Superior temporal gyrus (tissue), 1 donor: ENCODE results near the gene CYP17A1.
A peak's percentile ranks its signal among the peaks of the same experiment; 100 is the strongest.
"Not testable (repeated sequence)": the region's sequence is repeated elsewhere in the genome, so short reads cannot be mapped to it uniquely, and the experiment has no call there.

ENCODE experiments used
- DNase-seq: peaks from one replicate; pipeline ENCODE4 v3.0.0-alpha.2; 2016; ENCODE audit errors: extremely low spot score

CYP17A1 gene

GRCh38 chr10:102838276-102838927, 1.2 kb upstream of the CYP17A1 start:
- not testable (repeated sequence) for DNase-seq

GRCh38 chr10:102835007-102835482, 2.2 kb downstream of the CYP17A1 start:
- DNase-seq: peak; percentile 90

- DNase-seq: no peak
These were observed 3.1 kb downstream of the CYP17A1 start for GRCh38 chr10:102834143-102834542.

DNA sequence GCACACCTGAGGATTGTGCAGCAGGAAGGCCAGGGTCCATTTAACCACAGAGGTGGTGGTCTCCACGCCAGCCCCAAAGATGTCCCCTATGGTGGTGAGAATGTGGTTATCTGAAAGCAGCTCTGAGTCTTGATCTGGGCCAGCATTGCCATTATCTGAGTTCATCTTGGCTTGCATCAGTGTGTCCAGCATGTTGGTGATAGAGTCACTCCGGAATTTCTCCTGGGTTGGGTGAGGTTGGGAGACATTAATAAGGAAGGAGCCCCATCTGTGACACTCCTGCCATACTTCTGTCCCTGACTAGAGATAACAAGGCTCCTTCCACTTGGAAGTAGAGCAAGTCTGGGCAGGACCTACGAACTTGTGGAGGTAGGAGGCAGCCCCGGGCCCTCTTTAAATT, 4.2 kb downstream of the CYP17A1 start:
- no peak for DNase-seq

DNA sequence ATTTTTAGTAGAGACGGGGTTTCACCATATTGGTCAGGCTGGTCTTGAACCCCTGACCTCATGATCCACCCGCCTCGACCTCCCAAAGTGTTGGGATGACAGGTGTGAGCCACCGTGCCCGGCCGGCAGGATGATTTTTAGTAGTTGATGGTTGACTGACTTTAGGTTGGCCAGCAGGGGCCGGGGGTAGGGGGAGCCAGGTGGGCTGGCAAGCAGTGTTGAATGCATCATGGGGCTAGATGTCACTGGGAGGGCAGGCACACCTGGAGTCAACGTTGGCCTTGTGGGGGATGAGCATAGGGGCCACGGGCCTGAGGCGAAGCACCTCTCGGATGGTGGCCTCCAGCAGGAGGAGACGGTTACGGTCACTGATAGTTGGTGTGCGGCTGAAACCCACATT, 5.0 kb downstream of the CYP17A1 start:
- no peak for DNase-seq

- DNase-seq: no peak
These were observed 5.7 kb downstream of the CYP17A1 start for GRCh38 chr10:102831322-102832071.

GRCh38 chr10:102827597-102827975, 9.6 kb downstream of the CYP17A1 start:
- DNase-seq: no peak

DNA sequence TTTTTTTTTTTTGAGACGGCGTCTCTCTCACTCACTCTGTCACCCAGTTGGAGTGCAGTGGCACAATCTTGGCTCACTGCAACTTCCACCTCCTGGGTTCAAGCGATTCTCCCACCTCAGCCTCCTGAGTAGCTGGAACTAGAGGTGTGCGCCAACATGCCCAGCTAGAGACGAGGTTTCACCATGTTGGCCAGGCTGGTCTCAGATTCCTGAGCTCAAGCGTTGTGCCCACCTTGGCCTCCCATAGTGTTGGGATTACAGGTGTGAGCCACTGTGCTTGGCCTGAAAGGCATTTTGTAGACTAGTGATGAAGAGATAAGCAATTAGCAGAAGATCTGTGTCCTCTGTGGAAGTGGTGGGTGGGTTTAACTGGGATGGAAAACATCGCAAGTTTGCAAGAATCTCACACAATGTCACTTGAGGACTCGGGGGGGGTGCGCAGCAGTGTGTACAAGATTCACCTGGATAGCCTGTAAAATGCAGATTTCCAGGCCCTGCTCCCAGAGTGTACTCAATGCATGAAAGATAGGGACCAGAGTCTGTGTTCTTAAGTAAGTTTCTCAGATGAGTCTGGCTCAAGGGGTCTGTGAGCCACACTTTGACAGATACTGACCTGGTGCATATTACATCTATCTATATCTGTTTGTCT, 10.9 kb downstream of the CYP17A1 start:
- no peak for DNase-seq

- no peak for DNase-seq
These were observed 12.5 kb downstream of the CYP17A1 start for GRCh38 chr10:102824664-102825063.

DNA sequence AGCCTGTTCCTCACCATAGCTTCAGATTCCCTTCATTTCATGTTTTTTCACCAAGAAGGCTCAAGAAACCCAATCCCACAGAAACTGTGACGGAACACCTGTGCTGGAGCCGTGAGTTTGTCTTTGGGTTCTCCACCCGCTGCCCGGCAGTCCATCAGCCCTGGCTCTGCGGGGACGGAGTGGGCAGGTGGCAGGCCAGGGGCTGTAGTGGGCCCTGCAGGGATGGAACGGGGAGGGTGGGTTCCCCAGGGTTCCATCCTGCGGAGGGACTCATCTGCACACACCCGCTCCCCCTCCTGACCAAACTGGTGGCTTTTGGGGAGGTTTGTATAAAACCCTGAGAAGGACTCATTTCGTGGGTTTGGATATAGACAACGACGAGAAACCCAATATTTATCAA, 15.0 kb downstream of the CYP17A1 start:
- no peak for DNase-seq

GRCh38 chr10:102820008-102820407, 17.2 kb downstream of the CYP17A1 start:
- not testable (repeated sequence) for DNase-seq

DNA sequence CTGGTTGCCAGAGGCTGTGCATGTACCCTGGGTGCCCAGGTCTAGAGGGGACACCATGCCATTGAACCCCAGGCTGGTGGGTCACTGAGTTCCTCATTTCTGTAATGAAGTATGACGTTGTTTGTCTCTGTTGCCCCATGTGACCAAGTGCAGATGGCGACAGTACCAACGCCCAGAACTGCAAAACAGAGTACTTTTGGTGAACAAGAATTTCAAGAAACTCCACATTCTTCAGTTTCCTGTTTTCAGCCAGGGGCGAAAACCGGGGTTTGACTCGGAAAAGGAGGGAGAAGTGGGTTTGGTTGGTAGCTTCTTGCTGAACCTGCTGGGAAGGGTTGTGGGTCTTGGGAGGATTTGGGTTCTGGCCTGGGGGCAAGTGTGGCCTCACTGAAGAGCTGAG, 18.2 kb downstream of the CYP17A1 start:
- DNase-seq: no peak

DNA sequence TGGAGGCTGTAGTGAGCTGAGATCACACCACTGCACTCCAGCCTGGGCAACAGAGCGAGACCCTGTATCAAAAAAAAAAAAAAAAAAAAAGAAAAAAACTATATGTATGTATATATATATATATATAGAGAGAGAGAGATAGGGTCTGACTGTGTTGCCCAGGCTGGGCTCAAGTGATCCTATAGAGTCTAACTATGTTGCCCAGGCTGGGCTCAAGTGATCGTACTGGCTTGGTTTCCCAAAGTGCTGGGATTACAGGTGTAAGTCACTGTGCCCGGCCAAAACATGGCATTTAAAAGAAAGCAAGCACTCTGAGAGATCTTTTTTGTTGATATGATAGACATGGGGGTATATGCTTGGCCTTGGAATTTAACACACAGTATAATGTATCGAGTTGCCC, 20.0 kb downstream of the CYP17A1 start:
- DNase-seq: no peak

GRCh38 chr10:102815790-102816549, 21.2 kb downstream of the CYP17A1 start:
- no peak for DNase-seq

DNA sequence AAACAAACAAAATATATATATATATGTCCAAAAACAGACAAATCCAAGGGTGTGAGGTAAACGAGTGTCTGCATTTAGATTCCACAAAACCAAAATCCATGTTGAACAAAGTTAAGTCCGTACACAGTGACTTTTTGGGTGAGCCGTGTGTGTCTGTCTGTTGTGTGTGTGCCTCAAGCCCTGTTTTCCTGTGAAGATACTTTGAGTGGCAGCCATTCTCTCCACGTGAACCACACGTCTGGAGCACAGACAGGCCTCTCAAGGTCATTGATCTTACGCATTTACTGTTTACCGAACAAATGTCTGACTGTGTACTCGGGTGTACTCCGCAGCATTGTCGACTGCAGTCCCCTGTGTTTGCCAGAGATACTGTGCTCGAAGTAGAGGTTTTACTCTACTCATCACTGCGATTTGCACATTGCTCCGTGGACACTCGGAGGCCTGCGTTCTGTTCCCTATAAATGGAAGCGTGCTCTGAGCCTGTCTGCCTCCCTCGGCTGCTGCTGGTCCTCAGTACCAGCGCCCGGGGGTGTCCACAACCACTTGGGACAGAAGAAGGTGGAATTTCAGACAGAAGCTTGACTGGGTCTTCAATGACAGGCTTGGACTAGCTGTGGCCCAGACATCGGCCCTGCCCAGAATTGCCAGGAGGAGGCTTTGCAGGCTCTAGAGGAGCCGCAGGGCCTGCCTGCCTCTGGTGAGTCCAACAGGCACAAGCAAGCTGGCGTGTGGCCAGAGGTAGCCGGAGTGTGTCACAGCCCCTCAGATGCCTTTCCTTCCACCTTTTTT, 22.1 kb downstream of the CYP17A1 start:
- no peak for DNase-seq

DNA sequence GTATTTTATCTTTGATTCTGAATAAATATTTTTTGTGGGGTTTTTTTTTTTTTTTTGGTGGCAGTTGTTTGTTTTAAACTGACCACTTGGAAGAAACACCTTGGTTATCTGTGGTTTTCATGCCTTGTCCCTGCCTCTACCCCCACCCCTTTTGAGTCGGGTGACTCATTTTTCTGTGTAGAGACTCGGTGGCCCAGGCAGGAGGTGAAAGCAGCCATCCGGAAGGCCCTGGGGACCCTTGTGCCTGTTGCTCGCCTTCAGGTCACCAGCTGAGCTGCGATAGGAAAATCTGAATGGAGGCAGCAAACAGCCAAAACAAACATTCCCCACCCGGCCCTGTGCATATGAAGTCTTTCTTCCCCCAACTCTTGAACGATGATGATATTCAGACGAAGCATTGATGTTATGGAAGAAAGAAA, 22.8 kb downstream of the CYP17A1 start:
- DNase-seq: no peak

GRCh38 chr10:102813734-102814452, 23.3 kb downstream of the CYP17A1 start:
- DNase-seq: no peak

DNA sequence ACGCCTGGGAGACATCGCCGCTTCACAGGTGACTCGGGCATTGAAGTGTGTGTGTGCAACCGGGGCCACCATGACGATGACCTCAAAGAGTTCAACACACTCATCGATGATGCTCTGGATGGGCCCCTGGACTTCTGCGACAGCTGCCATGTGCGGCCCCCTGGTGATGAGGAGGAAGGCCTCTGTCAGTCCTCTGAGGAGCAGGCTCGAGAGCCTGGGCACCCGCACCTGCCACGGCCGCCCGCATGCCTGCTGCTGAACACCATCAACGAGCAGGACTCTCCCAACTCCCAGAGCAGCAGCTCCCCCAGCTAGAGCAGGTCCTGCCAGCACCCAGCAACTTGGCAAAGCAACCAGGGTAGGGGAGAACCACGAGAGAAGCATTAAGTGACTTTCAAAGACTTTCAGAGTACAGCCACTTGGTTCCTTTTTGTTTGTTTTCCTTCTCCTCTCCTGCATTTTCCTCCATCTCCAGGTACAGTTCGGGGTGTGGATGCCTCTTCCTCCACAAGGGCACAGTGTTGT, 24.1 kb downstream of the CYP17A1 start:
- DNase-seq: no peak

- DNase-seq: no peak
These were observed 24.9 kb downstream of the CYP17A1 start for GRCh38 chr10:102812231-102812876.

- no peak for DNase-seq
These were observed 25.9 kb downstream of the CYP17A1 start for GRCh38 chr10:102811346-102811745.
